ENCODE measurements around the gene PROK2.

Gene PROK2

GRCh38 chr3:71744738-71745137 lies 40.2 kb downstream of the PROK2 start:
- DNase-seq, result no peak

DNA sequence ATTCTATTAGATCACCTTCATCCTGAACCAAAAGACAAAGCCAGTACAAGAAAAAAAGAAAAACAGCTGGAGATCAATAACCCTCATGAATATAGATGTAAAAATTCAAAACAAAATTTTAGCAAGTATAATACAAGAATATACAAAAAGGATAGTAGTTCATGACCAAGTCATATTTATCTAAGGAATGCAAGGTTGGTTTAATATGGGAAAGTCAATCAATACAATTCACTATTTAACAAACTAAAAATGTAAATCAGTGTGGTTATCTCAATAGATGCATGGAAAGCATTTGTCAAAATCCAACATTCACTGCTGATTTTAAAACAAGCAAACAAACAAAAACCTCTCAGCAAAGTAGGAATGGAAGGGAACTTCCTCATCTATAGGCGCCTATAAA lies 42.3 kb downstream of the PROK2 start:
- no peak for DNase-seq

GRCh38 chr3:71734881-71735280 lies 50.1 kb downstream of the PROK2 start:
- no peak for DNase-seq

DNA sequence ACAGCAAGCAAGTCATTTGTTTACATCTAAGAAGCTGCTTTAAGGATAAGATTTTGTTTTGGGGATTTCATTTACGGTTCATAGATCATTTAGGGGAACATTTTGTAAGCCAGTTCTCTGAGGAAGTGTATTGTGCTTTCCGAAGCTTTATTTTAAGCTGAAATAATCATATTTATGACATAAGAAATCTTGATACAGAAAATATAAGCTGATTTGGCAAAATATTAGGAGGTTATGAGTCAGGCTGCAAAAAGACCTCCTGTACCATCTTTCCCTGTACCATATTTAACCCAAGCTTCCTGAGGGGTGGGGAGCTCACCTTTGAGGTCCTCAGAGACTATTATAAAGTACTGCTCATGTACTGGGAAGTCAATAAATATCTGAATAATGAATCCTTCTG lies 51.6 kb downstream of the PROK2 start:
- no peak for DNase-seq

DNA sequence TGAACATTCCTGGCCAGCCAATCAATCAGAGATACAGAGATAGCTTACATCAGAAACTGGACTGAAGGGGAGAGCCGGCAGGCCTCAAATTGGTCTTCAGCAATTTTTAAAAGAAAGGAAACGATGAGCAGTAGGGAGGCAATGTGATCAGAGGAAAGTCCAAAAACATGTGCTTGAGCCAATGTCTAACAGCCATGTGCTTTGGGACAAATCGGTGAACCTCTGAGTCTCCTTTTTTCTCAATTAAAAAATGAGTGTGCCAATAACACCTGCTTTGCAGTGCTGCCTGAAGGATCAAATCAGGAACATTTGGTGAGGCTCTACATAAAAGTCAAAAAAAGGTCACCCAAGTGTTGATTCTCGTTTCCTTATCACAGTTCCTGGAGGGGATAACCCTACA lies 52.3 kb downstream of the PROK2 start:
- DNase-seq, result no peak

- DNase-seq, result peak in 43 of 56 donors; percentile 13 to 87 (median 53)
Measured at GRCh38 chr3:71728632-71729342, 56.2 kb downstream of the PROK2 start.

GRCh38 chr3:71726146-71726545 lies 58.8 kb downstream of the PROK2 start:
- no peak for DNase-seq

- DNase-seq, result peak in 29 of 56 donors; percentile 6 to 69 (median 28)
Measured at GRCh38 chr3:71725271-71725991, 59.5 kb downstream of the PROK2 start, which contains the start of gene EIF4E3. TSS of gene EIF4E3 (minus strand) at chr3:71725402. CDS start at chr3:71725367, 35 bp downstream.

DNA sequence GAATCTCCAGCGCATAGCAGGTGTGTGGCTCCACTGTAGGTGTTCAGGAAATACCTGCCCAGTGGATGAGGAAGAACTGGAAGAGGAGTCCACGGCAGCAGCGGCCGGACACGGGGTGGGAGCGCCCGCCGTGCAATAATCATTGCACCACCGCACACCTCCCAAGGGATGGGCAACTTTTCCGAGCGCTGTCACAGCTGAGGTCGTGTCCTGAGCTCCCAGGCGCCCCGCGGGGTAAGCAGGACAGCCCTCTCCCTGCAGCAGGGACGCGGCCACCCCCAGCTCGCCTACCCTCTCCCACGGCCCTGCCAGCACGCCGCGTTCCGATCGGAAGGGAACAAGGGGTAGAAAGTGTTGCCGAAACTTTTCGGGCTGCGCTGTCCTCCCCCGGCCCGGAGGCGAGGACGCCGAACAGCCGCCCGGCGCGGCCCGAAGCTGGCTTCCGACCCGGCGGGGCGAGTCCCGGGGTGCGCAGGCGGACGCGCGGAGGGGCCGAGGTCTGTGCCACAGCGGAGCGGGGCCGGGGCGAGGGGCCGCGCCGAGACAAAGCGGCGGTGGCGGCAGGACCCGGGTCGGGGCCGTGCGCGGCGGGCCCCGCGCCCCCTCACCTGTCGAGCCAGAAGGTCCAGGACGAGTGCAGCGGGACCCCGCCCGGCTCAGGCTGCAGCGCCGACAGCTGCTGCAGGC lies 60.2 kb downstream of the PROK2 start:
- DNase-seq, result peak in 14 of 56 donors; percentile 10 to 45 (median 17)

- DNase-seq, result no peak
Measured at GRCh38 chr3:71724171-71724453, 60.8 kb downstream of the PROK2 start.

- no peak for DNase-seq
Measured at GRCh38 chr3:71723452-71724170, 61.3 kb downstream of the PROK2 start.

DNA sequence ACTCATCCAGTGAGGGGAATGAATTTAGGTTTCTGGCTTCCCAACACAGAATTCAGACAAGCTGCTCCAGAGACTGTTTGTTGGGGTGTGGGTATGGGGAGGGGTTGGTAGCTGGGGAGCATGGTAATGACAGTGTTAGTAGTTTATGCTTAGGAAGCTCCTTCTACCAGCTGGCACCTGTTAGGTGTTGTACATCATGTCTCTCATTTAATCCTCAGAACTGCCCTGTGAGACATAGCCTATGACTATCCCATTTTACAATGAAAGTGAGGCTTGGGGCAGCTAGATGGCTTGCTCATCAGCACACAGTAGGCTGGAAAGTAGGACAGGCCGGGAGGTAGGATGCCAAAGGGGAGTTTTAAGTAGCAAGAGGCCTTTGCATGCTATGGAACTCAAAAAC lies 62.3 kb downstream of the PROK2 start:
- no peak for DNase-seq

All from nucleus accumbens (tissue), 56 donors.